ENCODE results near the gene S1PR3.

S1PR3 gene

DNA sequence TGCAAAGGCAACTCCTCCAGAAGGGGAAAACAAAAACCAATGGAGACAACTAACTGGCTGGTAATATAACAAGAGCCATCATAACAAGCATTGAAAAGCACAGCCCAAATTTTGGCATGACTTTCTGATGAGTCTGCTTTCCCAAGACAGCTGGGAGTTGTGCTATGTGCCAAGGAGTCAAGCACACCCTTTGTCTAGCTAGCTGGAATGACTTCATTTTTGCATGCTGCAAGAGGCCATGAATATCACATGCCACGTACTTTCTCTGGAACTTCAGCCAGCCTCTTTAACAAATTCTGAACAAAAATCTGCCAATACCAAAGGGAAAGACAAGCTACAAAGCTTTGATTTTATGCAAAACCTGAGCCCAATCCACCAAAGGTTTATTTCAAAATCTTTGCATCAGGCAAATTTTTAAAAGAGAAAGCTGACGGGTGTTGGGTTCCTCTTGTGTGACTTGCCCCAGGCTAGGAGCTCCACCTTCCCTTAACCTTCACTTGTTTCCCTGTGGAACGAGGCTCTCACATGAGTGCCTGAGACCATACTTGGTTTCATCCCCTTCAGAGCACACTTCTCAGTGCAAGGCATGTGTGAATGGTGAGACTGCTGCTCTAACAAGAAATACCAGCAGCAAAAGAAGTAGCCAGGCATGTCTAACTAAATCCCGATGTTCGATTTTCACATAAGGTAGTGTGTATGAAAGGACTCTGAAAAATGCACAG is 47.3 kb downstream of the S1PR3 start:
- TF ChIP-seq ZFX (IDR thresholded peaks at IDR 0.05; ENCODE audit: borderline replicate concordance) = no peak
- no peak overlapping the region for H3K27ac ChIP-seq

DNA sequence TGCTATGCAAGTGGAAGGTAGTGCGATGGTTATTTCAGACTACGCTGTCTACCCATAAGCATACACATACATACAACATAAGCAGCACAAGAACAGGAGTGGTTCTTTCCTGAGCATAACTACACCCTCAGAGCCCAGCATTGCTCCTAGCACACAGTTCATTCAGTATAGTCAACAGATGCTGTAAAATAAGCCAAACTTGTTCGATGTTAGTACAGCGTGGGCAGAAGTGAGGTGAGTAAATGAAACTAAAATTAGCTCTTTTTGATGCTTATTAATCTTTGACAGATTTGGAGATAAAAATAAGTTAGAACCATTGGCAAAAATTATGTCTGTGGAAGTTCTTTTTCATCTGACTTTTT is 47.8 kb downstream of the S1PR3 start:
- no peak overlapping the region for H3K27ac ChIP-seq

DNA sequence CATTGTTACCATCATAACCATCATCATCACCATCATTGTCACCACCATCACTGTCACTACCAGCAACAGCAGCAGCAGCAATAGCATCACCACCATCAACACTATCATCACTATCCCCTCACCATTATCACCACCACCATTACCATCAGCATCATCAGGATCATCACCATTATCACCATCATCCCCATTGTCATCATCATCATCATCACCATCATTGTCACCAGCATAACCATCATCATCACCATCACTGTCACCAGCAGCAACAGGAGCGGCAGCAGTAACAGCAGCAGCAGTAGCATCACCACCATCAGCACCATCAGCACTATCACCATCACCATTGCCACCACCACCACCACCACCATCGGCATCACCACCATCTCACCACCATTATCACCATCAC is 48.4 kb downstream of the S1PR3 start:
- H3K27ac ChIP-seq = no peak overlapping the region
- TF ChIP-seq, protein P1, sequence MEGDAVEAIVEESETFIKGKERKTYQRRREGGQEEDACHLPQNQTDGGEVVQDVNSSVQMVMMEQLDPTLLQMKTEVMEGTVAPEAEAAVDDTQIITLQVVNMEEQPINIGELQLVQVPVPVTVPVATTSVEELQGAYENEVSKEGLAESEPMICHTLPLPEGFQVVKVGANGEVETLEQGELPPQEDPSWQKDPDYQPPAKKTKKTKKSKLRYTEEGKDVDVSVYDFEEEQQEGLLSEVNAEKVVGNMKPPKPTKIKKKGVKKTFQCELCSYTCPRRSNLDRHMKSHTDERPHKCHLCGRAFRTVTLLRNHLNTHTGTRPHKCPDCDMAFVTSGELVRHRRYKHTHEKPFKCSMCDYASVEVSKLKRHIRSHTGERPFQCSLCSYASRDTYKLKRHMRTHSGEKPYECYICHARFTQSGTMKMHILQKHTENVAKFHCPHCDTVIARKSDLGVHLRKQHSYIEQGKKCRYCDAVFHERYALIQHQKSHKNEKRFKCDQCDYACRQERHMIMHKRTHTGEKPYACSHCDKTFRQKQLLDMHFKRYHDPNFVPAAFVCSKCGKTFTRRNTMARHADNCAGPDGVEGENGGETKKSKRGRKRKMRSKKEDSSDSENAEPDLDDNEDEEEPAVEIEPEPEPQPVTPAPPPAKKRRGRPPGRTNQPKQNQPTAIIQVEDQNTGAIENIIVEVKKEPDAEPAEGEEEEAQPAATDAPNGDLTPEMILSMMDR (IDR thresholded peaks at IDR 0.05) = no peak
- no peak for TF ChIP-seq ZFX (IDR thresholded peaks at IDR 0.05; ENCODE audit: borderline replicate concordance)

More for the DNA sequence above, 47.8 kb downstream of the S1PR3 start:
- TF ChIP-seq, protein P1 (IDR thresholded peaks at IDR 0.05) = no peak
- TF ChIP-seq ZFX (IDR thresholded peaks at IDR 0.05; ENCODE audit: borderline replicate concordance) = no peak

DNA sequence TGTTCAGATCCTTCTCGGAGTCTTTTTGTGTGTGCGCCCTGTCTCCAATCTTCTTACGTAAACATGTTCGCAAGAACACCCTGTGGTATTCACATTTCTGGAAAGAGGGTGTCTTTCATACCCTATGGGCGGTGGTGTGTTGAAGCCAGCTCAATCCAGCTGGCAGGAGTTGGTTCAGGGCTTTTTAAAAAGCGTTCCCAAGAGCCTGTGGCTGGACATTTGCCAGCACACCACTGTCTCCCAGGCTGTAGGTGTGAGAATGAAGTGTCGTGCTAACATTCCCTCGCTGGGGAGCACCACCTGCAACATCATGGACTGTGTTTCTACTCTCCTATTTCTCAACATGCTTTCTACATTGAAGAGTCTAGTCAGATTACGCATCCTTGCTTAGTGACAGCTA is 51.7 kb downstream of the S1PR3 start:
- no peak overlapping the region for H3K27ac ChIP-seq
- TF ChIP-seq, protein P1 (IDR thresholded peaks at IDR 0.05) = no peak
- no peak for TF ChIP-seq ZFX (IDR thresholded peaks at IDR 0.05; ENCODE audit: borderline replicate concordance)

DNA sequence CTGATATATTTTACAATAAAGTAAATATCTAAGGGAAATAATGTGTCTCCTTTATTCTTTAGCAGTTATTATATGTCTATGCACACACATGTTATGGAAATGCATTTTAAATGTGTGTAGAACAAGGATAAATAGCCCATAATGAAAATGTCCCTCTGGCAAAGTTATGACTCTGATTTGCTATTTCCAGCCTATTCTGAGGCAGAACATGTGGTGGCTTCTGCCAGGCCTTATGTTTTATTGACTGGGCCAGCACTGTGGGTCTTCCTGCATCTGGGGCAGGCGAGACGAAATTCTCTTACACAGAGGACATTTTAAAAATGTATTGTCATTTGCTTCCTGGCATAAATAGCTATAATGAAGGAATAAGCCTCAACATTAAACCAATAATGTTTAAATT is 52.8 kb downstream of the S1PR3 start:
- TF ChIP-seq ZFX (IDR thresholded peaks at IDR 0.05; ENCODE audit: borderline replicate concordance) = no peak
- TF ChIP-seq, protein P1 (IDR thresholded peaks at IDR 0.05) = no peak
- H3K27ac ChIP-seq = no peak overlapping the region

DNA sequence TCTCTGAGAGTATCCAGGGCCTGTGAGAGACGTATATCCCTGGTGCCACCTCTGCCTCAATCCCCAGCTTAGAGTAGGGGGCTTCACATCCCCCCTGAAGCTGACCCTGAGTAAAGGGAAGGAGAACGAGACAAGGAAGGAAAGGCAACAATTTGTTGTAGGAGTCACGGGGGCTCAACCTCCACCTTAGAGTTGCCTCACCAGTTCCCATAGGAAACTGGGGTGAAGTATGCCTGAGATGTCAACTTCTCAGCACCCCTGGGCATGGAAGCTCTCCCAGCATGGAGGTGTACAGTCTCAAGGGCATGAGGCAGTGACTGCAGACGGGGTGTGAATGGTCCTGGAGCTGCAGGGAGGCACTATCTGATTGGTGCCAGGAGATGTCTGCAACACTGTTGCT is 53.6 kb downstream of the S1PR3 start:
- TF ChIP-seq, protein P1 (IDR thresholded peaks at IDR 0.05) = no peak
- TF ChIP-seq ZFX (IDR thresholded peaks at IDR 0.05; ENCODE audit: borderline replicate concordance) = no peak
- H3K27ac ChIP-seq = no peak overlapping the region

DNA sequence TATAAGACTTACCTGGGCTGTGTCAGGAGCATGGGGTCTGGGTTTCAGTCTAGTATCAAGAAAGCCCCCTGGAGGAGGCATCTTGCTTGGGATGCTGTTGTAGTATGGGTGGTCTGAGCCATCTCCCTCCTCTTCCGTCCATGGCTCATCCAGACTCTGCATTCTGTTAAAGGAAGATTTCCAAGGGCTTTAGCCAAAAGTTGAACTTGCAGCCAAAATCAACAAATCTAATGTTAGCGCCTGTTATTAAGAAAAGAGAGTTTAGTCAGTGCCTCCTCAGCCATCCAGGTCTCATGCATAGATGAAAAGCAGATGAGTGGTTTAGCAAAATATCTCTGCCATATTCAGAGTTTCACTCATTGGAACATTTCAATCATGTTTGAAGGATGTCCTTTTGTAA is 55.6 kb downstream of the S1PR3 start:
- TF ChIP-seq, protein P1 (IDR thresholded peaks at IDR 0.05) = no peak
- TF ChIP-seq ZFX (IDR thresholded peaks at IDR 0.05; ENCODE audit: borderline replicate concordance) = no peak
- H3K27ac ChIP-seq = no peak overlapping the region

DNA sequence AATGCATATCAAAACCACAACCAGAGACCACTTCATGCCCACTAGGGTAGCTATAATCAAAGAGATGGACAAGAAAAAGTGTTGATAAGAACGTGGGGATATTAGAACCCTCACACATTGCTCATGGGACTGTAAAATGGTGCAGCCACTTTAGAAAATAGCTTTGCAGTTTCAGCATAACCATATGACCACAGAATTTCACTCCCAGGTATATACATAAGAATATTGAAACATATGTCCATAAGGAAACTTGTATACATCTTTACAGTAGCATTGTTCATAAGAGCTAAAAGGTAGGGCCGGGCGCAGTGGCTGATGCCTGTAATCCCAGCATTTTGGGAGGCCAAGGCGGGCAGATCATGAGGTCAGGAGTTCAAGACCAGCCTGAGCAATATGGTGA is 56.4 kb downstream of the S1PR3 start:
- no peak for TF ChIP-seq ZFX (IDR thresholded peaks at IDR 0.05; ENCODE audit: borderline replicate concordance)
- TF ChIP-seq, protein P1 (IDR thresholded peaks at IDR 0.05) = no peak

More for the DNA sequence above, 56.4 kb downstream of the S1PR3 start:
- no peak overlapping the region for H3K27ac ChIP-seq

Data from 22Rv1 (cell line).